Endothelial cell of umbilical vein (primary cell): ENCODE measurements around the gene SMAD5.

Experiments used
- CTCF ChIP-seq, 2 donors: IDR thresholded peaks; 1 replicate in 1 of 2; 2 replicates in 1 of 2; pipeline ENCODE4 v1.5.1; 2011; ENCODE audit warnings: low read length in 2 of 2, mild to moderate bottlenecking in 2 of 2, moderate library complexity in 2 of 2, control low read depth in 1 of 2, inconsistent platforms in 1 of 2, low read depth in 1 of 2; ENCODE audit not compliant: insufficient read depth in 1 of 2; ENCODE audit errors: extremely low read depth in 1 of 2
- EZH2 ChIP-seq: IDR thresholded peaks from 2 replicates; pipeline ENCODE4 v1.6.1; 2012; ENCODE audit warnings: borderline replicate concordance, low read depth, mild to moderate bottlenecking, moderate library complexity, low read length, inconsistent platforms; ENCODE audit not compliant: severe bottlenecking

GRCh38 chr5:136108766-136109165 is 23.9 kb upstream of the SMAD5 start:
- TF ChIP-seq CTCF (IDR thresholded peaks at IDR 0.05; ENCODE audit: extremely low read depth in 1 of 2, insufficient read depth in 1 of 2, low read depth in 1 of 2, low read length in 2 of 2) (no peak), EZH2 (no peak)
